ENCODE data around the gene TOR1B.

The TOR1B gene

GRCh38 chr9:129834489-129835127 lies 31.6 kb downstream of the TOR1B start:
- Histone ChIP-seq H3K36me3 (replicated peaks; ENCODE audit: low read depth, low read length) (peaks cover 14% of the 10 kb centered on the region), H3K79me2 (ENCODE audit: low read length) (peaks cover 27% of the 10 kb centered on the region)

DNA sequence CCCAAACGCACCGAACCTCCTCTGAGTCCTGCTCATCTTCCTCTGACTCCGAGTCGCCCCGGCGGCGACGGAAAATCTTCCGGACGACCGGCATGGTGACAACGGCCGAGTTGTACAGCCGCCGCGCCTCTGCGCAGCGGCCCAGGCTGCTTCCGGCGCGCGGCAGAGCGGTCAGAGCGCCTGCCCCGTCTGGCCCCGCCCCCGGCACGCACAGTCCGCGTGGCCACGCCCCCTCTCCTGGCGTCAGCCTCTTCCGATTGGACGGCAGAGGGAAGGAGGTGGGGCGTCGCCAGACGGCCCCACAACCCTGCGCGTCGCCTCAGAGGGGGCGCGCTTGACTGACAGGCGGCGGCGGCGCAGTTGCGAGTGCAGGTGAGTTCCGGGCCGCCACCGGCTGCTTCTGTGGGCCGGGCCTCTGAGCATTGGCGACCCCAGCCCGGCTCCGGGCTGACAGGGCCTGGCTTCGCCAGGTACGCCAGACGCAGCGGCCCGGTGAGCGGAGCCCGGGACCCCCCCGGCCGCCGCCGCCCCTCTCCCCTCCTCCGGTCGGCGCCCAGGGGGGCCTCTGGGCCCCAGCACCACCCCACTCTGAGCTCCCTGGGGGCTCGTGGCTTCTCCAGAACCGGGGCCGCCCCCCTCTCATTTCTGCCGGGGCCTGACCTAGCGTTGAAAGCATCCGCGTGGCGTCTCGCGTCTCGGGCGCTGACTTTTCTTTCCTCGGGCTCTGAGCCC lies 32.3 kb downstream of the TOR1B start, which contains the start of the genes C9orf78 and USP20:
Gene C9orf78, minus strand, starts transcription at position 148 of the 732 bp plus-strand sequence. Its CDS starts 54 bp downstream, at position 94.
Gene USP20, plus strand, starts transcription at position 331 of the 732 bp plus-strand sequence. CDS start 17,098 bp downstream, outside the sequence.
- peak within 1 kb of the TSS; percentile 32 for H3K27ac ChIP-seq (ENCODE audit: low read length)
- no peaks in the 10 kb centered on the region for H3K27me3 ChIP-seq (ENCODE audit: low read depth, low read length)
- H3K79me2 ChIP-seq (ENCODE audit: low read length): peaks cover 27% of the 10 kb centered on the region
- peak within 1 kb of the TSS; percentile 95 for H3K4me2 ChIP-seq (ENCODE audit: low read length)
- peaks cover 14% of the 10 kb centered on the region for H3K4me1 ChIP-seq (ENCODE audit: low read length)
- H3K9me3 ChIP-seq (ENCODE audit: insufficient read depth, low read length): no peaks in the 10 kb centered on the region
- H3K36me3 ChIP-seq (replicated peaks; ENCODE audit: low read depth, low read length): peaks cover 14% of the 10 kb centered on the region
- no peaks in the 10 kb centered on the region for H4K20me1 ChIP-seq (ENCODE audit: insufficient read depth, low read length)
- H3K4me3 ChIP-seq (ENCODE audit: low read length): peak within 1 kb of the TSS; percentile 94
- H3K9ac ChIP-seq (ENCODE audit: low read length): peak within 1 kb of the TSS; percentile 80
- no peak for TF ChIP-seq EZH2phosphoT487 (IDR thresholded peaks at IDR 0.05; ENCODE audit: low read depth)
- no peak for TF ChIP-seq CTCF (IDR thresholded peaks at IDR 0.05; ENCODE audit: low read depth, low read length)
- H2AFZ ChIP-seq (ENCODE audit: low read depth, low read length): peak within 1 kb of the TSS; percentile 62; the same call in 1 of the 2 replicates

More at GRCh38 chr9:129834489-129835127, 31.6 kb downstream of the TOR1B start:
- H3K4me3 ChIP-seq (ENCODE audit: low read length): peak overlapping the region; percentile 94
- H3K9ac ChIP-seq (ENCODE audit: low read length): peak overlapping the region; percentile 80
- no peaks in the 10 kb centered on the region for H3K9me3 ChIP-seq (ENCODE audit: insufficient read depth, low read length)
- H3K4me2 ChIP-seq (ENCODE audit: low read length): peak overlapping the region; percentile 95
- peak overlapping the region; percentile 62; the same call in 1 of the 2 replicates for H2AFZ ChIP-seq (ENCODE audit: low read depth, low read length)
- H3K27ac ChIP-seq (ENCODE audit: low read length): peak overlapping the region; percentile 32
- no peak for TF ChIP-seq EZH2phosphoT487 (IDR thresholded peaks at IDR 0.05; ENCODE audit: low read depth)
- TF ChIP-seq CTCF (IDR thresholded peaks at IDR 0.05; ENCODE audit: low read depth, low read length): no peak
- no peaks in the 10 kb centered on the region for H3K27me3 ChIP-seq (ENCODE audit: low read depth, low read length)
- peaks cover 14% of the 10 kb centered on the region for H3K4me1 ChIP-seq (ENCODE audit: low read length)
- H4K20me1 ChIP-seq (ENCODE audit: insufficient read depth, low read length): no peaks in the 10 kb centered on the region

DNA sequence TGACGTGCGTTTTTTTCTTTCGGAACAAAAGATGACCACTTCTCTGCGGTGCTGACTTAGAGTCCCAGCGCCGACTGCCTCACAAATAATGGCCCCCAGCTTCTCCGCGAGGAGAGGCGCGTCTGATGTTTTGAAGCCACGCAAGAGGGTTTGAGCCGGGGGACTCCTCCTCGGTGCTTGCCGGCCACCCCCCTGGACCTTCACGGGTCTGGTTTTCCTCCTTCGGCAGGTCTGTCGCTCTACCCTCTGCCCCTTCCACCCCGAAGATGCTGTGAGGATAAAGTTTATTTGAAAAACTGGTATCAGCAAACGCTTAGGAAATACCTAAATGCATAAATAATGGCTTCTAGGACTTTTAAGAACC lies 32.9 kb downstream of the TOR1B start:
- peaks cover 27% of the 10 kb centered on the region for H3K79me2 ChIP-seq (ENCODE audit: low read length)
- H3K4me1 ChIP-seq (ENCODE audit: low read length): peaks cover 14% of the 10 kb centered on the region
- no peak overlapping the region; the same call in 1 of the 2 replicates for H2AFZ ChIP-seq (ENCODE audit: low read depth, low read length)
- peak overlapping the region; percentile 76 for H3K9ac ChIP-seq (ENCODE audit: low read length)
- H4K20me1 ChIP-seq (ENCODE audit: insufficient read depth, low read length): no peaks in the 10 kb centered on the region
- no peaks in the 10 kb centered on the region for H3K9me3 ChIP-seq (ENCODE audit: insufficient read depth, low read length)
- no peak overlapping the region for H3K27ac ChIP-seq (ENCODE audit: low read length)
- H3K36me3 ChIP-seq (replicated peaks; ENCODE audit: low read depth, low read length): peaks cover 12% of the 10 kb centered on the region
- TF ChIP-seq EZH2phosphoT487 (IDR thresholded peaks at IDR 0.05; ENCODE audit: low read depth) (no peak), CTCF (IDR thresholded peaks at IDR 0.05; ENCODE audit: low read depth, low read length) (no peak)
- H3K4me2 ChIP-seq (ENCODE audit: low read length): peak overlapping the region; percentile 87
- peak overlapping the region; percentile 94 for H3K4me3 ChIP-seq (ENCODE audit: low read length)
- H3K27me3 ChIP-seq (ENCODE audit: low read depth, low read length): no peaks in the 10 kb centered on the region
